Epithelial cell of esophagus (primary cell): Measurements from ENCODE around the gene ZNF580.

ENCODE experiments used
- DNase-seq: peaks from one replicate; pipeline ENCODE4 v3.0.0; 2010; ENCODE audit warnings: low read depth
- H3K4me3 ChIP-seq: 2 replicates; pipeline ENCODE4 v1.5.1; 2011; ENCODE audit warnings: mild to moderate bottlenecking, low read length, control low read depth
- TF ChIP-seq, protein P1 (sequence below): IDR thresholded peaks from 2 replicates; pipeline ENCODE4 v1.5.1; 2011; ENCODE audit warnings: low read depth, mild to moderate bottlenecking, low read length, control low read depth, inconsistent platforms; ENCODE audit not compliant: insufficient read depth; ENCODE audit errors: missing control alignments

The ZNF580 gene

DNA sequence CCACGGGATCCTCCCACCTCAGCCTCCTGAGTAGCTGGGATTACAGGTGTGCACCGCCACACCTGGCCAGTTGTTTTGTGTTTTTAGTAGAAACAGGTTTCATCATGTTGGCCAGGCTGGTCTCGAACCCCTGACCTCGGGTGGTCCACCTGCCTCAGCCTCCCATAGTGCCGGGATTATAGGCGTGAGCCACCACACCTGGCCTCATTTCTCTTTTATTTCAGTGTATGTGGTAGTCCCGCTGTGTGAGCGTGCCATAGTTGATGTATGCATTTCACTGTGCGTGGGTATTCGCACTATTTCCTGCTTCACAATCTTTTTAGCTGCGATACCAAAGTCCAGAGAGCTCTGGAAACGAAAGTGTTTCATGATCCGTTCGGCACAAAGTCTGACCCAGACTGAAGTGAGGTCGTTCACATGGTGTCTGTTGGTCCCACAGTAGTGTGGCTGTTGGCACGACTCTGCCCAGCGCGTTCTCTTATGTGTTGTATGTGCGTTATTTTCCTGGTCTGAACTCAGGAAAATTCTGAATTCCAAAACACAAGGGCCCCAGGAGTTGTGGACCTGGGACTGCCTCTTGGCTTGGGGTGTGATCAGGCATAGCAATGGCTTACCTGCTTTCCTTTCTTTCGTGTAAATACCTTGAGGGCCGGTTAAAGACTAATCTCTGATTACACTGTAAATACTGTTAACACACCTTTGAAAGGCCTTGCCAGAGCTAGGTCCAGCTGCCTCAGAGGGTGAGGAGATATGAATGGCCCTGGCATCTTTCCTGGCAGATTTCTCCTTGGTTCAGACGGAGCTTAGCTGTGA, 42.9 kb downstream of the ZNF580 start:
- no peak overlapping the region for H3K4me3 ChIP-seq
- TF ChIP-seq, protein P1, sequence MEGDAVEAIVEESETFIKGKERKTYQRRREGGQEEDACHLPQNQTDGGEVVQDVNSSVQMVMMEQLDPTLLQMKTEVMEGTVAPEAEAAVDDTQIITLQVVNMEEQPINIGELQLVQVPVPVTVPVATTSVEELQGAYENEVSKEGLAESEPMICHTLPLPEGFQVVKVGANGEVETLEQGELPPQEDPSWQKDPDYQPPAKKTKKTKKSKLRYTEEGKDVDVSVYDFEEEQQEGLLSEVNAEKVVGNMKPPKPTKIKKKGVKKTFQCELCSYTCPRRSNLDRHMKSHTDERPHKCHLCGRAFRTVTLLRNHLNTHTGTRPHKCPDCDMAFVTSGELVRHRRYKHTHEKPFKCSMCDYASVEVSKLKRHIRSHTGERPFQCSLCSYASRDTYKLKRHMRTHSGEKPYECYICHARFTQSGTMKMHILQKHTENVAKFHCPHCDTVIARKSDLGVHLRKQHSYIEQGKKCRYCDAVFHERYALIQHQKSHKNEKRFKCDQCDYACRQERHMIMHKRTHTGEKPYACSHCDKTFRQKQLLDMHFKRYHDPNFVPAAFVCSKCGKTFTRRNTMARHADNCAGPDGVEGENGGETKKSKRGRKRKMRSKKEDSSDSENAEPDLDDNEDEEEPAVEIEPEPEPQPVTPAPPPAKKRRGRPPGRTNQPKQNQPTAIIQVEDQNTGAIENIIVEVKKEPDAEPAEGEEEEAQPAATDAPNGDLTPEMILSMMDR = no peak
- no peak for DNase-seq

DNA sequence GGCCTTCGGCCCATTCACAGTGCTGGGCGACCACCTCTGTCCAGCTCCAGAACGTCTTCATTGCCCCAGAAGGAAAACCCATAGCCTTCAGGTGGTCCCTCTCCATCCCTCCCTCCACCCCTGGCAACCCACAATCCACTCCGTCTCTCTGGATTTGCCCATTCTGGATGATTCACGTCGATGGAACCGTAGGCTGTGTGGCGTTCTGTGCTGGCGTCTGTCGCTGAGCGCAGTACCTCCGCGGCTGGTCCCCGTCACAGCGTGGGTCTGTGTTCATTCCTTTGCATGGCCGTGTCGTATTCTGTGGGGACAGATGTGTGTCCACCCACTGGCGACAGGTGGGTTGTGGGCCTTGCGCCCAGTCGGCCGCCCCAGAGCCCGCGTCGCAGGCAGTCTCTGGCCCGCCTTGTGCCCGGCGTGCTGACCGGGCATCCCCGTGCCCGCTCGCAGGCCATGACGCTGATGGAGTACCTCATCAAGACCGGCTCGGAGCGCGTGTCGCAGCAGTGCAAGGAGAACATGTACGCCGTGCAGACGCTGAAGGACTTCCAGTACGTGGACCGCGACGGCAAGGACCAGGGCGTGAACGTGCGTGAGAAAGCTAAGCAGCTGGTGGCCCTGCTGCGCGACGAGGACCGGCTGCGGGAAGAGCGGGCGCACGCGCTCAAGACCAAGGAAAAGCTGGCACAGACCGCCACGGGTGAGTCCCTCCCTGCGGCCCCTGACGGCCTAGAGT, 44.3 kb downstream of the ZNF580 start:
- no peak overlapping the region for H3K4me3 ChIP-seq
- no peak for DNase-seq
- TF ChIP-seq, protein P1 = no peak

DNA sequence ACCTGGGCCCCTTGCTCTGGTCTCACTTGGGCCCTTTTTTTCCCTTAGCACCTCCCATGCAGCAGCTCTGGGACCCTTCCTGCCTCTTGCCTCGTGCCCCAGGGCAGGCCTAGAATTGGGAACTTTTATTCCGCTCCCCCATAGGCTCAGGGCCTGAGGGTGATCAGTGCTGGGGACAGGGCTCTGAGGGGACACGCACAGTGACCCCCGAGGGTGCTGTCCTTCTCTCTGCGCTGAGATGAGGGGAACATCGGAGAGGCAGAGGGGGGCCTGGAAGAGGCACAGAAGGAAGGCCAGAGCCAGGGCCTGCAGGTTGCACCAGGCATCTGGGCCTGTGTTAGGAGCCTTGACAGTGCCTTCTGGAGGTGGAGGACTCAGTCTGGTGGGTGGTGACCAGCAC, 45.0 kb downstream of the ZNF580 start:
- H3K4me3 ChIP-seq = no peak overlapping the region
- DNase-seq = no peak
- TF ChIP-seq, protein P1 = no peak

GRCh38 chr19:55686311-55687050, 45.7 kb downstream of the ZNF580 start:
- no peak for DNase-seq
- TF ChIP-seq, protein P1 = no peak

GRCh38 chr19:55687281-55688201, 46.7 kb downstream of the ZNF580 start:
- TF ChIP-seq, protein P1 = no peak
- no peak overlapping the region for H3K4me3 ChIP-seq
- DNase-seq = no peak

More at GRCh38 chr19:55686311-55687050, 45.7 kb downstream of the ZNF580 start:
- no peak overlapping the region for H3K4me3 ChIP-seq
